Measurements from ENCODE around the gene NUDCD3.

- TF ChIP-seq, protein P1, sequence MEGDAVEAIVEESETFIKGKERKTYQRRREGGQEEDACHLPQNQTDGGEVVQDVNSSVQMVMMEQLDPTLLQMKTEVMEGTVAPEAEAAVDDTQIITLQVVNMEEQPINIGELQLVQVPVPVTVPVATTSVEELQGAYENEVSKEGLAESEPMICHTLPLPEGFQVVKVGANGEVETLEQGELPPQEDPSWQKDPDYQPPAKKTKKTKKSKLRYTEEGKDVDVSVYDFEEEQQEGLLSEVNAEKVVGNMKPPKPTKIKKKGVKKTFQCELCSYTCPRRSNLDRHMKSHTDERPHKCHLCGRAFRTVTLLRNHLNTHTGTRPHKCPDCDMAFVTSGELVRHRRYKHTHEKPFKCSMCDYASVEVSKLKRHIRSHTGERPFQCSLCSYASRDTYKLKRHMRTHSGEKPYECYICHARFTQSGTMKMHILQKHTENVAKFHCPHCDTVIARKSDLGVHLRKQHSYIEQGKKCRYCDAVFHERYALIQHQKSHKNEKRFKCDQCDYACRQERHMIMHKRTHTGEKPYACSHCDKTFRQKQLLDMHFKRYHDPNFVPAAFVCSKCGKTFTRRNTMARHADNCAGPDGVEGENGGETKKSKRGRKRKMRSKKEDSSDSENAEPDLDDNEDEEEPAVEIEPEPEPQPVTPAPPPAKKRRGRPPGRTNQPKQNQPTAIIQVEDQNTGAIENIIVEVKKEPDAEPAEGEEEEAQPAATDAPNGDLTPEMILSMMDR (conservative IDR thresholded peaks at IDR 0.05 in 1 of 2, IDR thresholded peaks at IDR 0.05 in 1 of 2; ENCODE audit: extremely low read depth in 1 of 2, insufficient read depth in 1 of 2, low read depth in 1 of 2, low read length in 2 of 2) = no peak
- TF ChIP-seq EZH2 (IDR thresholded peaks at IDR 0.05; ENCODE audit: borderline replicate concordance, low read length) = no peak
These were observed 122.0 kb downstream of the NUDCD3 start for GRCh38 chr7:44368455-44368854.
